ENCODE measurements around the gene HPRT1. TPM values are rescaled to one million over a fixed set of nuclear protein-coding genes. Genes with fewer than 3 reads are reported as not detected.

Gene HPRT1
- total RNA-seq, 1 donor from 2014 or later: 10.5 TPM

DNA sequence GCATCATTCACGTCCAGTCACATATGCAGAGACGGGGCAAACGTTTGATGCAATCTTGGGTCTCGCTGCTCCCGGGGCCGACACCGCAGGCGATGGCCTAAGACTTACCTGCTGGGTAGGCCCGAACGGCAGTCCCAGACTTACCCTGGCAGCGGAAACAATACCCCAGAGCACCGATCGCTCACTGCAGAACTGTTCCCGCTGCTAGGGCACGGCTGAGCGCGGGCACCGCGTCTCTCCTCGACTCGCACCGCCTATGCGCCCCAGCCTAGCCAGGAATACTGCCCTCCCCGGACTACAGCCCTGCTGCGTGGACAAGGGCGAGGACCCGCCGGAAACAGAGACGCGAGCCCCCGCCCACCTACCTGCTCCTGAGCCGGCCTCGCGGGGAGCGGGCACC is 86.2 kb downstream of the HPRT1 start:
- Mint-ChIP-seq H3K27ac (ENCODE audit: unreplicated experiment) (peak overlapping the region; percentile 90), H3K4me3 (ENCODE audit: unreplicated experiment) (peak overlapping the region; percentile 87), H3K36me3 (ENCODE audit: low read depth, unreplicated experiment) (peaks cover 29% of the 10 kb centered on the region), H3K4me1 (ENCODE audit: unreplicated experiment) (peaks cover 39% of the 10 kb centered on the region), H3K27me3 (ENCODE audit: unreplicated experiment) (peaks cover 9% of the 10 kb centered on the region), H3K9me3 (ENCODE audit: unreplicated experiment) (no peaks in the 10 kb centered on the region)
- DNase-seq (ENCODE audit: low spot score): no peak
- TF ChIP-seq, protein P1, sequence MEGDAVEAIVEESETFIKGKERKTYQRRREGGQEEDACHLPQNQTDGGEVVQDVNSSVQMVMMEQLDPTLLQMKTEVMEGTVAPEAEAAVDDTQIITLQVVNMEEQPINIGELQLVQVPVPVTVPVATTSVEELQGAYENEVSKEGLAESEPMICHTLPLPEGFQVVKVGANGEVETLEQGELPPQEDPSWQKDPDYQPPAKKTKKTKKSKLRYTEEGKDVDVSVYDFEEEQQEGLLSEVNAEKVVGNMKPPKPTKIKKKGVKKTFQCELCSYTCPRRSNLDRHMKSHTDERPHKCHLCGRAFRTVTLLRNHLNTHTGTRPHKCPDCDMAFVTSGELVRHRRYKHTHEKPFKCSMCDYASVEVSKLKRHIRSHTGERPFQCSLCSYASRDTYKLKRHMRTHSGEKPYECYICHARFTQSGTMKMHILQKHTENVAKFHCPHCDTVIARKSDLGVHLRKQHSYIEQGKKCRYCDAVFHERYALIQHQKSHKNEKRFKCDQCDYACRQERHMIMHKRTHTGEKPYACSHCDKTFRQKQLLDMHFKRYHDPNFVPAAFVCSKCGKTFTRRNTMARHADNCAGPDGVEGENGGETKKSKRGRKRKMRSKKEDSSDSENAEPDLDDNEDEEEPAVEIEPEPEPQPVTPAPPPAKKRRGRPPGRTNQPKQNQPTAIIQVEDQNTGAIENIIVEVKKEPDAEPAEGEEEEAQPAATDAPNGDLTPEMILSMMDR (IDR thresholded peaks at IDR 0.05; ENCODE audit: unreplicated experiment): no peak

- H3K36me3 Mint-ChIP-seq (ENCODE audit: low read depth, unreplicated experiment): peaks cover 29% of the 10 kb centered on the region
- H3K4me1 Mint-ChIP-seq (ENCODE audit: unreplicated experiment): peaks cover 44% of the 10 kb centered on the region
- H3K9me3 Mint-ChIP-seq (ENCODE audit: unreplicated experiment): no peaks in the 10 kb centered on the region
- peak overlapping the region; percentile 99 for H3K4me3 Mint-ChIP-seq (ENCODE audit: unreplicated experiment)
- DNase-seq (ENCODE audit: low spot score): no peak
- TF ChIP-seq, protein P1 (IDR thresholded peaks at IDR 0.05; ENCODE audit: unreplicated experiment): no peak
- peak overlapping the region; percentile 77 for H3K27ac Mint-ChIP-seq (ENCODE audit: unreplicated experiment)
- peaks cover 9% of the 10 kb centered on the region for H3K27me3 Mint-ChIP-seq (ENCODE audit: unreplicated experiment)
Measured at GRCh38 chrX:134547047-134547679, 87.2 kb downstream of the HPRT1 start.

GRCh38 chrX:134548257-134549201 is 88.6 kb downstream of the HPRT1 start:
- H3K4me1 Mint-ChIP-seq (ENCODE audit: unreplicated experiment): peaks cover 32% of the 10 kb centered on the region
- peak overlapping the region; percentile 99 for H3K4me3 Mint-ChIP-seq (ENCODE audit: unreplicated experiment)
- H3K9me3 Mint-ChIP-seq (ENCODE audit: unreplicated experiment): no peaks in the 10 kb centered on the region
- H3K36me3 Mint-ChIP-seq (ENCODE audit: low read depth, unreplicated experiment): peaks cover 29% of the 10 kb centered on the region
- peak overlapping the region; percentile 96 for H3K27ac Mint-ChIP-seq (ENCODE audit: unreplicated experiment)
- no peak for DNase-seq (ENCODE audit: low spot score)
- TF ChIP-seq, protein P1 (IDR thresholded peaks at IDR 0.05; ENCODE audit: unreplicated experiment): no peak
- H3K27me3 Mint-ChIP-seq (ENCODE audit: unreplicated experiment): peaks cover 9% of the 10 kb centered on the region

Small RNAs within 50 kb of the gene (microRNA-seq; reads per million reads assigned to microRNA genes)
- gene MIR424 (ENCODE audit: unreplicated experiment): 17,875 reads per million, percentile 99 among the genes with 10 or more reads in this experiment
- gene MIR450A1 (ENCODE audit: unreplicated experiment): 3.0 reads per million, percentile 38 among the genes with 10 or more reads in this experiment
- gene MIR450A2 (ENCODE audit: unreplicated experiment): 3.9 reads per million, percentile 44 among the genes with 10 or more reads in this experiment
- 9.4 reads per million, percentile 58 among the genes with 10 or more reads in this experiment for gene MIR450B (ENCODE audit: unreplicated experiment)
- gene MIR503 (ENCODE audit: unreplicated experiment): 3,813 reads per million, percentile 97 among the genes with 10 or more reads in this experiment
- 217 reads per million, percentile 86 among the genes with 10 or more reads in this experiment for gene MIR542 (ENCODE audit: unreplicated experiment)

Other genes with a start within 250 kb of the HPRT1 start
- gene CCDC160, start 223.0 kb upstream of the HPRT1 start, total RNA-seq (ENCODE audit: unreplicated experiment): 2.2 TPM
- 50.0 TPM for gene PHF6, start 86.9 kb upstream of the HPRT1 start, total RNA-seq (ENCODE audit: unreplicated experiment)
- gene PLAC1, start 198.3 kb downstream of the HPRT1 start, total RNA-seq (ENCODE audit: unreplicated experiment): 0.72 TPM

Measured in endothelial cell (in vitro differentiated cells).